Smooth muscle cell (in vitro differentiated cells): ENCODE measurements around the gene EMP2. TPM values are rescaled to one million over a fixed set of nuclear protein-coding genes. Genes with fewer than 3 reads are reported as not detected.
"Not testable (repeated sequence)": the region's sequence is repeated elsewhere in the genome, so short reads cannot be mapped to it uniquely, and the experiment has no call there.

Experiments
- DNase-seq: peaks from one replicate; lab custom pipeline; 2025; ENCODE audit not compliant: unreplicated experiment; lab: John Stamatoyannopoulos, UW
- H2AFZ ChIP-seq: fragments of 200-600 bp; sonication (generic); 2 replicates; pipeline ENCODE4 v1.6.0; 2016; ENCODE audit warnings: antibody characterized with exemption, low read depth, mild to moderate bottlenecking
- H3F3A ChIP-seq: fragments of 200-600 bp; sonication (generic); 2 replicates; pipeline ENCODE4 v1.6.0; 2017; ENCODE audit warnings: antibody characterized with exemption, low read depth
- H3K27ac ChIP-seq: fragments of 200-600 bp; sonication (generic); 2 replicates; pipeline ENCODE4 v1.5.1; 2016; ENCODE audit warnings: low read depth, mild to moderate bottlenecking
- H3K27me3 ChIP-seq: fragments of 200-600 bp; sonication (generic); 2 replicates; pipeline ENCODE4 v1.6.1; 2016; ENCODE audit warnings: low read depth, mild to moderate bottlenecking
- H3K36me3 ChIP-seq: fragments of 200-600 bp; sonication (generic); 2 replicates; pipeline ENCODE4 v1.5.1; 2016; ENCODE audit warnings: low read depth
- H3K4me1 ChIP-seq: fragments of 200-600 bp; sonication (generic); 2 replicates; pipeline ENCODE4 v1.5.1; 2016; ENCODE audit warnings: low read depth
- H3K4me2 ChIP-seq: fragments of 200-600 bp; sonication (generic); 2 replicates; pipeline ENCODE4 v1.6.0; 2016; ENCODE audit warnings: mild to moderate bottlenecking
- H3K4me3 ChIP-seq: fragments of 200-600 bp; sonication (generic); 2 replicates; pipeline ENCODE4 v1.5.1; 2016; ENCODE audit warnings: mild to moderate bottlenecking
- H3K79me2 ChIP-seq: fragments of 200-600 bp; sonication (generic); 2 replicates; pipeline ENCODE4 v1.6.0; 2016; ENCODE audit warnings: low read depth, mild to moderate bottlenecking
- H3K9ac ChIP-seq: fragments of 200-600 bp; sonication (generic); 2 replicates; pipeline ENCODE4 v1.6.0; 2016; ENCODE audit warnings: low read depth
- H3K9me3 ChIP-seq: fragments of 200-600 bp; sonication (generic); replicated peaks from 2 replicates; pipeline ENCODE4 v1.5.1; 2016; ENCODE audit warnings: low read depth
- H4K20me1 ChIP-seq: fragments of 200-600 bp; sonication (generic); 2 replicates; pipeline ENCODE4 v1.6.0; 2016; ENCODE audit warnings: low read depth
- WGBS: methylation state at CpG from one replicate; pipeline ENCODE4 v1.1.7; 2016; ENCODE audit warnings: low lambda C conversion rate; 5-methylcytosine and 5-hydroxymethylcytosine counted together
- polyA plus RNA-seq: library from polyadenylated mRNA; unstranded; fragments of >200 nt; fragmentation: Nextera tagmentation; extraction: Ambion mirVana; gene quantifications from 2 replicates; pipeline ENCODE4 v1.2.1, GENCODE V29; 2016
- total RNA-seq: library from RNA; depleted of rRNA; stranded (reverse); fragments of >200 nt; gene quantifications from 2 replicates; pipeline ENCODE4 v1.2.3, GENCODE V29; 2014
- TF ChIP-seq, protein P1 (sequence below): fragments of 200-600 bp; sonication (generic); IDR thresholded peaks from 2 replicates; pipeline ENCODE4 v1.5.1; 2017; ENCODE audit warnings: borderline replicate concordance, mild to moderate bottlenecking, antibody characterized with exemption; ENCODE audit not compliant: insufficient read depth, poor library complexity, severe bottlenecking

EMP2 gene
- total and polyA plus RNA-seq, 2 experiments from 2014 or later: 3.9 to 20.7 TPM

DNA sequence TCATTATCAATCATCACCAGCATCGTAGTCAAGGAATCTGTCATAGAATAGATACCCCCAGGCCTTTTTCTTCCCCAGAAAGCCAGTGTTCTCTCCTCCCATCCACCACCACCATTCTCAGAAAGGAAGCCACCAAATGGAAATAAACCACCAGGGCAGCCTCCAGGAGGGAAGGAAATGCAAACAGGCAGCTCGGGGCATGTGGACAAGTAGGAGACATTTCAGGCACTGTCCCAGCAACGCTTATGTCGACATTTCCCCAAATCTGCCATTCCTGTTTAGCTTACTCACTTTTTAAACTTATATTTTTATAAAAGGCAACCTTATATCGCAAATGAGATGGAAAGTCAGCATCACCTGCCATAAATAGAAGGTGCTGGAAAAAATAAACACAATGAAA lies 15.8 kb downstream of the EMP2 start:
- Histone ChIP-seq H2AFZ (no peak overlapping the region), H3K79me2 (no peaks in the 10 kb centered on the region)
- DNase-seq: no peak

DNA sequence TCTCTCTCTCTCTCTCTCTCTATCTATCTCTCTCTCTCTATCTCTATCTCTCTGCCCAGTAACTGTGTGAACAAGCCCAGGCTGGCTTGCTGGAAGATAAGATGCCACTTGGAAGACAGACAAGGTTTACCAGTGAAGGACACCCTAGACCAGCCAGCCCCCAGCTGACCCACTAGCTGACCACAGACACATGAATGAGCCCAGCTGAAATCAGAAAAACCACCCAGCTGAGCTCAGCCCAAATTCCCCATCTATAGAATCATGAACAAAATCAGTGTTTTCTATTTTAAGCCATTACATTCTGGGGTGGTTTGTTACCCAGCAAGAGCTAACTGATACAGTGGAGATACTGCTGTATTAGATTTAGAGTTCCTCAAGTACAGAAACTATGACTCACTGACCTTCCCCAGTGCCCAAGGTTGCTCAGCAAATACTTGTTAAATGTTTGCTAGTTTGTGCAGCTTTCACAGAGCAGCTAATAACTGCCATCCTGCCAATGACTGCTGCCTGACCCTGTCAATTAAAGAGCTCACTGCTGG lies 18.0 kb downstream of the EMP2 start:
- Histone ChIP-seq H3K4me2 (no peak overlapping the region), H2AFZ (no peak overlapping the region), H3K4me3 (no peak overlapping the region), H3K36me3 (no peaks in the 10 kb centered on the region), H3K4me1 (no peaks in the 10 kb centered on the region), H3K9me3 (no peaks in the 10 kb centered on the region), H3K79me2 (no peaks in the 10 kb centered on the region), H3K9ac (no peak overlapping the region), H3F3A (no peaks in the 10 kb centered on the region), H3K27me3 (no peaks in the 10 kb centered on the region), H3K27ac (no peak overlapping the region), H4K20me1 (no peaks in the 10 kb centered on the region)
- TF ChIP-seq, protein P1, sequence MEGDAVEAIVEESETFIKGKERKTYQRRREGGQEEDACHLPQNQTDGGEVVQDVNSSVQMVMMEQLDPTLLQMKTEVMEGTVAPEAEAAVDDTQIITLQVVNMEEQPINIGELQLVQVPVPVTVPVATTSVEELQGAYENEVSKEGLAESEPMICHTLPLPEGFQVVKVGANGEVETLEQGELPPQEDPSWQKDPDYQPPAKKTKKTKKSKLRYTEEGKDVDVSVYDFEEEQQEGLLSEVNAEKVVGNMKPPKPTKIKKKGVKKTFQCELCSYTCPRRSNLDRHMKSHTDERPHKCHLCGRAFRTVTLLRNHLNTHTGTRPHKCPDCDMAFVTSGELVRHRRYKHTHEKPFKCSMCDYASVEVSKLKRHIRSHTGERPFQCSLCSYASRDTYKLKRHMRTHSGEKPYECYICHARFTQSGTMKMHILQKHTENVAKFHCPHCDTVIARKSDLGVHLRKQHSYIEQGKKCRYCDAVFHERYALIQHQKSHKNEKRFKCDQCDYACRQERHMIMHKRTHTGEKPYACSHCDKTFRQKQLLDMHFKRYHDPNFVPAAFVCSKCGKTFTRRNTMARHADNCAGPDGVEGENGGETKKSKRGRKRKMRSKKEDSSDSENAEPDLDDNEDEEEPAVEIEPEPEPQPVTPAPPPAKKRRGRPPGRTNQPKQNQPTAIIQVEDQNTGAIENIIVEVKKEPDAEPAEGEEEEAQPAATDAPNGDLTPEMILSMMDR: no peak
- no peak for DNase-seq

More for the DNA sequence above, 15.8 kb downstream of the EMP2 start:
- Histone ChIP-seq H3K4me2 (no peak overlapping the region), H3K4me1 (no peaks in the 10 kb centered on the region), H3K27ac (no peak overlapping the region), H3K9ac (no peak overlapping the region), H3F3A (no peaks in the 10 kb centered on the region), H3K27me3 (no peaks in the 10 kb centered on the region), H3K4me3 (no peak overlapping the region), H3K9me3 (no peaks in the 10 kb centered on the region), H3K36me3 (no peaks in the 10 kb centered on the region), H4K20me1 (no peaks in the 10 kb centered on the region)
- TF ChIP-seq, protein P1: no peak
- WGBS: 91% methylated on average over 5 of the region's 5 CpGs

DNA sequence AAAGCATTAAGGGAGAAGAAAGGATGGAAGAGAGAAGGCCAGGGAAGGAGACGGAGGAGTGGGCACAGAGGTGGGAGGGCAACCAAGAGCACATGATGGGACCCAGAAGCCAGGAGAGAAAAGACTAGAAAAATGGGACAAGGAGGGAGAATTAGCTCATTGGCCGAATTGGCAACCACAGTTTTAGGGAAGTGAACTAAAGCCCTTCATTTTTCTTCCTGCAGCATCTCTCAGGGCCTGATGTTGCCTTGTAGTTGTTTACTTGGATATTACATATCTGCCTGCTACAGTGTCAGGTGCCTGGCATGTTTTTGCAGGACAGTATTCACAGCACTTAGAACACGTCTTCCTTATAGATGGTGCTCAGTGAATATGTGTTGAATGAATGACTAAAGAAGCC lies 19.0 kb downstream of the EMP2 start:
- H3K4me1 ChIP-seq: no peaks in the 10 kb centered on the region
- H3K36me3 ChIP-seq: no peaks in the 10 kb centered on the region
- H3K27ac ChIP-seq: no peak overlapping the region
- H3K4me3 ChIP-seq: no peak overlapping the region
- no peaks in the 10 kb centered on the region for H4K20me1 ChIP-seq
- no peak overlapping the region for H2AFZ ChIP-seq
- no peak for DNase-seq
- H3K27me3 ChIP-seq: no peaks in the 10 kb centered on the region
- H3K9me3 ChIP-seq: no peaks in the 10 kb centered on the region
- H3K9ac ChIP-seq: no peak overlapping the region
- H3K4me2 ChIP-seq: no peak overlapping the region
- TF ChIP-seq, protein P1: no peak
- 91% methylated on average over 3 of the region's 3 CpGs for WGBS
- H3K79me2 ChIP-seq: no peaks in the 10 kb centered on the region
- no peaks in the 10 kb centered on the region for H3F3A ChIP-seq

DNA sequence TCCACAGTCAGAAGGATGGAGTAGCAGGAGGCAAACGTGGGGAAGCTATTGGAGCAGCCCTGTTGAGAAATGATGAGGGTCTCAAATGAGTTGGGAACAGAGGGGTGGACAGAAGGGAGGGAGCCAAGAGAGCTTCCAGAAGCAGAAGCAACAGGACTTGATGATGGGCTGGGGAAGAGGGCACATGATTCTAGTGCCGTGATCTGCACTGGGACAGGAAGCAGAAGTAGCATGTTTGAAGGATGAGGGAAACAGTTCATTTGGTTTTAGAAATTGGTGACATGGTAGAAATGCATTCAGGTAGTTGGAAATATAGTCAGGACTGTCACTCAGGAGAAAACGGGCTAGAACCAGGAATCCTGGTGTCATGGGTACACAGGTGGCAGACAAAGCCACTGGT lies 19.4 kb downstream of the EMP2 start:
- Histone ChIP-seq H3F3A (no peaks in the 10 kb centered on the region), H3K9me3 (no peaks in the 10 kb centered on the region), H3K4me3 (no peak overlapping the region), H2AFZ (no peak overlapping the region), H3K27ac (no peak overlapping the region), H3K36me3 (no peaks in the 10 kb centered on the region), H4K20me1 (no peaks in the 10 kb centered on the region), H3K27me3 (no peaks in the 10 kb centered on the region), H3K79me2 (no peaks in the 10 kb centered on the region), H3K4me2 (no peak overlapping the region), H3K9ac (no peak overlapping the region), H3K4me1 (no peaks in the 10 kb centered on the region)
- 95% methylated on average over 3 of the region's 3 CpGs for WGBS
- TF ChIP-seq, protein P1: no peak
- DNase-seq: no peak

DNA sequence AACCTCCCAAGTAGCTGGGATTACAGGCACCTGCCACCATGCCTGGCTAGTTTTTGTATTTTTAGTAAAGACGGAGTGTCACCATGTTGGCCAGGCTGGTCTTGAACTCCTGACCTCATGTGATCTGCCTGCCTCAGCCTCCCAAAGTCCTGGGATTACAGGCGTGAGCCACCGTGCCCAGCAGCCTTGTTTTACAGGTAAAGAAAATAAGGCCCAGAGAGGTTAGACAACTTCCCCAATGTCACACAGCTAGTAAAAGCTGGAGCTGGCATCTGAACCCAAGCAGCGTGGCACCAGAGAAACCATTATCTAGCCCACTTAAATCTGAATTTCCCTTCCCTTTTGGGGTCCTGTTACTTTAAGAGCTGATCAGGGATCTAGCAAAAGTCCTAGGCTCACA lies 20.6 kb downstream of the EMP2 start:
- not testable (repeated sequence) for H3K27me3 ChIP-seq, H3K9ac ChIP-seq, H3K79me2 ChIP-seq, H3K9me3 ChIP-seq, H2AFZ ChIP-seq, H3K4me3 ChIP-seq, DNase-seq, H3F3A ChIP-seq, H3K4me1 ChIP-seq, H4K20me1 ChIP-seq, H3K36me3 ChIP-seq, H3K27ac ChIP-seq, H3K4me2 ChIP-seq
- WGBS: 97% methylated on average over 4 of the region's 4 CpGs
